IPS-NIHi7 (cell line): ENCODE data around the gene ZDHHC11.
"Not testable (repeated sequence)": the region's sequence is repeated elsewhere in the genome, so short reads cannot be mapped to it uniquely, and the experiment has no call there.

Experiments
- DNase-seq: peaks from one replicate; pipeline ENCODE4 v3.0.0; 2012; ENCODE audit warnings: mixed read lengths; ENCODE audit errors: extremely low spot score

ZDHHC11 gene

DNA sequence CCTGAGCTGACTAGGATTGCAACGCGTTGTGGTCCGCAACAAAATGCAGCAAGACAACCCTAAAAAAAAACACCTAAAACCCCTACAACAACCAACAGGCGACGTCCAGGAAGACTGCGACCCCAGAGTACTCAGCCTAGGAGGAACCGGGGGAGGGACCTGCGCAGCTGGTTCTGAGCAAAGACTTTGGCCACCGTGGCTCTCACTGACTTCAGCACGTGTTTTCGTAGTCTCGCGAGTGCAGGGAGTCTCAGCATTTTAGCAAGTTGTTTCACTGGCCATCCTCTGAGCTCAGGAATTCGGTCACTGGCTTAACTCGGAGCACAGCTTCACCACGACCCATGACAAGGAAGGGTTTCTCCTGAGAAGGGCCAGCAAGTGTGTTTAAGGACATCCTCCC lies 8.6 kb upstream of the ZDHHC11 start:
- DNase-seq: no peak

DNA sequence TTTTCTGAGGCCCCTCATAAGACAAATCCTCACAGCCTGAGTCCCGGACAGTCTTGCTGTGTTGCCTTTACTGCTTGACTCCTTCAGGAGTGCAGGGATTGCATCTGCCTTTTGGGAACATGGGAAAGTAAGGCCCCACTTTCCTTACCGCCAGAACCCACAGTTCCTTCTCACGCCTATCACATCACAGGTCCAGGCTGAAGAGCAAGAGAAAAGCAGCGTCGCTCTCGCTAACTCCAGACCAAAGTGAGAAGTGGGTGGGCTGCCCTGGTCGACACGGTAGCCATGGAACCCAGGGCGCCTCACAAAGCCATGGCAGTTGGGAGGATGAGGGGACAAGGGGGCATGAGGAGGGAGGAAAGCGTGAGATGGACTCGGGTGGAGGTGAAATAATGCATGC lies 7.9 kb upstream of the ZDHHC11 start:
- DNase-seq: no peak

DNA sequence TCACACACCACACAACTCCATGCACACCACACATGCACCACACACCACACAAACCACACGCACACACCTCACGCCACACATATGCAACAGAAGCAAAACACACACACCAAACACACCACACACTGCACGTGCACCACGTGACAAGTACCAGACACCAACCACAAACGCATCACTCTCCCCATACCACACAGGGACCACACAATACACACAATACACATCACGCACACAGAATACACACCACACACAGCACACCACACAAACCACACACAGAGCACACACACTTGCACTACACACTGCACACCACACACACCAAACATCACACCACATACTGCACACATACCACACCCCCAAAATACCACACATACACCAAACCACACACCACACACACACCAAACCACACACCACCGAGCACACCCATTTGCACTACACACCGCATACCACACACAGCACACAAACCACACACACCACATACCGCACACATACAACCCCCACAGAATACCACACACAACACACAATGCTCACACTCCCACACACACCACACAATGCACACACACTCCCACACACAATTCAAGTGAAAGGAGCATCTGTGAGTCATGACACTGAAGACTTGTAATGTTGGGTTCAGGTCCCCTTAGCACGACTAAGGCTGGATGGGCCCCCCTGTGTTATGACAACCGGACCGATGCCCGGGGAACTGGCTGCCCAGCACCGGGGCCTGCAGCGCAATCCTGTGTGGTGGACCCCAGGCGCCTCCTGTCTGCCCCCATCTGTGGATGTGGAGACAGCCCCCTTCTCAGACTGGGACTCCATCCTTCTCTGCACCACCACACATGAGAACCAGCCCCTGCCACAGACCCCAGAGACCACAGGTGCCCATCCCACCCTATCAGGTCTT lies 6.0 kb upstream of the ZDHHC11 start:
- no peak for DNase-seq

DNA sequence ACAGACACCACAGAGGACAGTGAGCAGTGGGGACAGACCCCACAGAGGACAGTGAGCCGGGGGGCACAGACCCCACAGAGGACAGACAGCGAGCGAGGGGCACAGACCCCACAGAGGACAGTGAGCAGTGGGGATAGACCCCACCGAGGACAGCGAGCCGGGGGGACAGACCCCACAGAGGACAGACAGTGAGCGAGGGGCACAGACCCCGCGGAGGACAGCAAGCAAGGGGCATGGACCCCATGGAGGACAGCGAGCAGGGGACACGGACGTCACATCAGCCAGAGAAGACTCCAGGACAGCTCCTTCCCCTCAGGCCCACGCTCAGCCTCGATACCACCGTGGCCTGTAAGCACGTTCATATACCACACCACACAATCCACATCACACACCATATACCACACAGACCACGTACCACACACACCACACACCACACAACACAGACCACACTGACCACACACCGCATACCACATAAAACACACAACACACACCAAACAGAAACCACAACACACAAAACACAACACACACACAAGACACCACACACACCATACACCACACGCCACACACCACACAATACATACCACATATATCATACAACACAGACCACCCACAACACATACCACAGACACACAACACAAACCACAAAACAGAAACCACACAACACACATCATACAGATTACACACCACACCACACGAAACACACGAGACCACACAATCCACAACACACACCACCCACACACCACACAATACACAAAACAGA lies 5.2 kb upstream of the ZDHHC11 start:
- no peak for DNase-seq

- DNase-seq: no peak
Observed at GRCh38 chr5:854966-855743, 4.4 kb upstream of the ZDHHC11 start.

DNA sequence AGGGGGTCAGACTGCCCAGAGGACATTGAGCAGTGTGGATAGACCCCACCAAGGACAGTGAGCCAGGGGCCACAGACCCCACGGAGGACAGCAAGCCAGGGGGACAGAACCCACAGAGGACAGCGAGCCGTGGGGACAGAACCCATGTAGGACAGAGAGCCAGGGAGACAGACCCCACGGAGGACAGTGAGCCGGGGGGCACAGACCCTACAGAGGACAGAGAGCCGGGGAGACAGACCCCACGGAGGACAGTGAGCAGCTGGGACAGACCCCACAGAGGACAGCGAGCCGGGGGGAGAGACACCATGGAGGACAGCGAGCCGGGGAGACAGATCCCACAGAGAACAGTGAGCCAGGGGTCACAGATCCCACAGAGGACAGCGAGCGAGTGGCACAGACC lies 3.4 kb upstream of the ZDHHC11 start:
- no peak for DNase-seq

DNA sequence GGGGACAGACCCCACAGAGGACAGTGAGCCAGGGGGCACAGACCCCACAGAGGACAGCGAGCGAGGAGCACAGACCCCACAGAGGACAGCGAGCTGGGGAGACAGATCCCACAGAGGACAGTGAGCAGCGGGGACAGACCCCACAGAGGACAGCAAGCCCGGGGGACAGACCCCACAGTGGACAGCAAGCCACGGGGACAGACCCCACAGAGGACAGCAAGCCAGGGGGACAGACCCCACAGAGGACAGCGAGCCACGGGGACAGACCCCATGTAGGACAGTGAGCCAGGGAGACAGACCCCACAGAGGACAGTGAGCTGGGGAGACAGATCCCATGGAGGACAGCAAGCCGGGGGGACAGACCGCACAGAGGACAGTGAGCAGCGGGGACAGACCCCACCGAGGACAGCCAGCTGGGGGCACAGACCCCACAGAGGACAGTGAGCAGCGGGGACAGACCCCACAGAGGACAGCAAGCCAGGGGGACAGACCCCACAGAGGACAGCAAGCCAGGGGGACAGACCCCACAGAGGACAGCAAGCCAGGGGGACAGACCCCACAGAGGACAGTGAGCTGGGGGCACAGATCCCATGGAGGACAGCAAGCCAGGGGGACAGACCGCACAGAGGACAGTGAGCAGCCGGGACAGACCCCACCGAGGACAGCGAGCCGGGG lies 2.8 kb upstream of the ZDHHC11 start:
- DNase-seq: not testable (repeated sequence)

GRCh38 chr5:852431-853401 lies 1.9 kb upstream of the ZDHHC11 start:
- no peak for DNase-seq

- no peak for DNase-seq
Observed at GRCh38 chr5:852018-852417, 1.2 kb upstream of the ZDHHC11 start.

- no peak for DNase-seq
Observed at GRCh38 chr5:851553-851952, 767 bp upstream of the ZDHHC11 start.

- DNase-seq: no peak
Observed at GRCh38 chr5:851076-851475, 290 bp upstream of the ZDHHC11 start.

- no peak for DNase-seq
Observed at GRCh38 chr5:849651-850301, 1.0 kb downstream of the ZDHHC11 start.

DNA sequence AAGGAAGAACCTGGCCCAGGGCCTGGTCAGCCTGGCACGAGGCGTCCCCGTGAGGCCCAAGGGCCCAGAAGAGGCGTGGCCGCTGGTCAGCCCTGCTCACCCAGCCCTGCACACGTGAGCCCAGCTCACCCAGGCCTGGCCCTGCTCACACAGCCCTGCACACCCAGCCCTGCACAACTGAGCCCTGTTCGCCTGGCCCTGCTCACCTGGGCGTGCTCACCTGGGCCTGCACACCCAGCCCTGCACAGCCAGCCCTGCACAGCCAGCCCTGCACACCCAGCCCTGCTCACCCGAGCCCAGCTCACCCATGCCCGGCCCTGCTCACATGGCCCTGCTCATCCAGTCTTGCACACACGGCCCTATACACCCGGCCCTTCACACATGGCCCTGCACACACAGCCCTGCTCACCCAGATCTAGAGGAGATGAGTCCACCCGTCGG lies 2.1 kb downstream of the ZDHHC11 start:
- DNase-seq: no peak

- DNase-seq: not testable (repeated sequence)
Observed at GRCh38 chr5:847736-848135, 3.0 kb downstream of the ZDHHC11 start.

- not testable (repeated sequence) for DNase-seq
Observed at GRCh38 chr5:847212-847611, 3.6 kb downstream of the ZDHHC11 start.

- not testable (repeated sequence) for DNase-seq
Observed at GRCh38 chr5:846602-847091, 4.1 kb downstream of the ZDHHC11 start.

GRCh38 chr5:845676-846601 lies 4.8 kb downstream of the ZDHHC11 start:
- not testable (repeated sequence) for DNase-seq

- not testable (repeated sequence) for DNase-seq
Observed at GRCh38 chr5:845031-845675, 5.6 kb downstream of the ZDHHC11 start.
